Chondrocyte (in vitro differentiated cells): ENCODE results near the gene KIRREL3. TPM values are rescaled to one million over a fixed set of nuclear protein-coding genes. Genes with fewer than 3 reads are reported as not detected.

ENCODE experiments used
- DNase-seq: peaks from one replicate; pipeline ENCODE4 v3.0.0; 2021; ENCODE audit warnings: mixed read lengths, low spot score
- H3K27ac Mint-ChIP-seq: one replicate; pipeline ENCODE4 v1.8.0; 2021; ENCODE audit warnings: mild to moderate bottlenecking, moderate library complexity, mixed read lengths; ENCODE audit not compliant: unreplicated experiment
- H3K27me3 Mint-ChIP-seq: 2 replicates; pipeline ENCODE4 v1.8.0; 2021; ENCODE audit warnings: low read depth, mixed read lengths
- H3K36me3 Mint-ChIP-seq: 2 replicates; pipeline ENCODE4 v1.8.0; 2021; ENCODE audit warnings: low read depth, mixed read lengths
- H3K4me1 Mint-ChIP-seq: 2 replicates; pipeline ENCODE4 v1.8.0; 2021; ENCODE audit warnings: low read depth, mild to moderate bottlenecking, mixed read lengths
- H3K4me3 Mint-ChIP-seq: one replicate; pipeline ENCODE4 v1.8.0; 2021; ENCODE audit warnings: mild to moderate bottlenecking, moderate library complexity, mixed read lengths; ENCODE audit not compliant: unreplicated experiment
- H3K9me3 Mint-ChIP-seq: 2 replicates; pipeline ENCODE4 v1.8.0; 2021; ENCODE audit warnings: low read depth, mixed read lengths
- total RNA-seq: library from RNA; stranded (reverse); gene quantifications from 3 replicates; pipeline ENCODE4 v1.2.1, GENCODE V29; 2021
- TF ChIP-seq, protein P1 (sequence below): fragments of 200-600 bp; sonication (generic); IDR thresholded peaks from 2 replicates; pipeline ENCODE4 v1.5.0; 2021; ENCODE audit warnings: antibody characterized with exemption, mild to moderate bottlenecking, moderate library complexity

Gene KIRREL3
- total RNA-seq, 1 donor from 2014 or later = 1.2 TPM

DNA sequence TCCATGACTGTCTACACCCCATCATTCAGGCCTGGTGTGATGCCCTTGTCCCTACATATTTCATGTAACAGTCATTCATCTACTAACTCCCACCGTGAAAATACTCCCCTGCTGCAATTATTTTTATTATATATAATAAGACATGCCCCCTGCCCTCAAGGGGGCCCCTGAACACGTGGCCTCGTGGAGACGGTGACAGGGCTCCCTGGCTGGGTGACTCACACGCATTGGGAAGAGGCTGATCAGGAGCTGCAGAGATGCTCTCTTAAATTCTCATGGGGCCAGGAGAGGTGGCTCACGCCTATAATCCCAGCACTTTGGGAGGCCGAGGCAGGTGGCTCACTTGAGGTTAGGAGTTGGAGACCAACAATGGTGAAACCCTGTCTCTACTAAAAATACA is 556.5 kb downstream of the KIRREL3 start:
- Mint-ChIP-seq H3K27me3 (no peaks in the 10 kb centered on the region), H3K27ac (no peak overlapping the region), H3K36me3 (no peaks in the 10 kb centered on the region), H3K4me1 (peaks cover 5% of the 10 kb centered on the region), H3K9me3 (no peaks in the 10 kb centered on the region), H3K4me3 (no peak overlapping the region)
- no peak for DNase-seq
- TF ChIP-seq, protein P1, sequence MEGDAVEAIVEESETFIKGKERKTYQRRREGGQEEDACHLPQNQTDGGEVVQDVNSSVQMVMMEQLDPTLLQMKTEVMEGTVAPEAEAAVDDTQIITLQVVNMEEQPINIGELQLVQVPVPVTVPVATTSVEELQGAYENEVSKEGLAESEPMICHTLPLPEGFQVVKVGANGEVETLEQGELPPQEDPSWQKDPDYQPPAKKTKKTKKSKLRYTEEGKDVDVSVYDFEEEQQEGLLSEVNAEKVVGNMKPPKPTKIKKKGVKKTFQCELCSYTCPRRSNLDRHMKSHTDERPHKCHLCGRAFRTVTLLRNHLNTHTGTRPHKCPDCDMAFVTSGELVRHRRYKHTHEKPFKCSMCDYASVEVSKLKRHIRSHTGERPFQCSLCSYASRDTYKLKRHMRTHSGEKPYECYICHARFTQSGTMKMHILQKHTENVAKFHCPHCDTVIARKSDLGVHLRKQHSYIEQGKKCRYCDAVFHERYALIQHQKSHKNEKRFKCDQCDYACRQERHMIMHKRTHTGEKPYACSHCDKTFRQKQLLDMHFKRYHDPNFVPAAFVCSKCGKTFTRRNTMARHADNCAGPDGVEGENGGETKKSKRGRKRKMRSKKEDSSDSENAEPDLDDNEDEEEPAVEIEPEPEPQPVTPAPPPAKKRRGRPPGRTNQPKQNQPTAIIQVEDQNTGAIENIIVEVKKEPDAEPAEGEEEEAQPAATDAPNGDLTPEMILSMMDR = no peak

DNA sequence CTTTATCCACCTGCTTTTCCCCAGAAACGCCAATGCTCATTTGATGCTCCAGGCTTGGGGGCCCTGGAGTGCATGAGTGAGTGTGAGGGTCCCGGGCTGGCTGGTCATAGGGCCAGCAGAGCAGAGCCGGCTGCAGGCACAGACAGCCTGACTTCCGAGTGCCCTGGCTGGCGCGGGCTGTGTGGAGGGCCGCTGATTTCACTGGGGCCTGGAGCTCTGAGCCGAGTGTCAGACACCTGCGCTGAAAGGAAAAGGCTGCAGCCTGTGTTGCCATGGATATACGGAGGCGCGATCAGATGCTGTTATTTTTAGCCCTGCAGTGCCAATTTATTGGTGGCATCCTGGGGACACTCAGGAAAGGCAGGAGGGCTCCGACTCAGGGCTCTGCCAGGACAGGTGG is 557.5 kb downstream of the KIRREL3 start:
- Mint-ChIP-seq H3K36me3 (no peaks in the 10 kb centered on the region), H3K9me3 (no peaks in the 10 kb centered on the region), H3K4me3 (no peak overlapping the region), H3K27me3 (no peaks in the 10 kb centered on the region), H3K27ac (no peak overlapping the region), H3K4me1 (peaks cover 11% of the 10 kb centered on the region)
- no peak for DNase-seq
- TF ChIP-seq, protein P1 = no peak

DNA sequence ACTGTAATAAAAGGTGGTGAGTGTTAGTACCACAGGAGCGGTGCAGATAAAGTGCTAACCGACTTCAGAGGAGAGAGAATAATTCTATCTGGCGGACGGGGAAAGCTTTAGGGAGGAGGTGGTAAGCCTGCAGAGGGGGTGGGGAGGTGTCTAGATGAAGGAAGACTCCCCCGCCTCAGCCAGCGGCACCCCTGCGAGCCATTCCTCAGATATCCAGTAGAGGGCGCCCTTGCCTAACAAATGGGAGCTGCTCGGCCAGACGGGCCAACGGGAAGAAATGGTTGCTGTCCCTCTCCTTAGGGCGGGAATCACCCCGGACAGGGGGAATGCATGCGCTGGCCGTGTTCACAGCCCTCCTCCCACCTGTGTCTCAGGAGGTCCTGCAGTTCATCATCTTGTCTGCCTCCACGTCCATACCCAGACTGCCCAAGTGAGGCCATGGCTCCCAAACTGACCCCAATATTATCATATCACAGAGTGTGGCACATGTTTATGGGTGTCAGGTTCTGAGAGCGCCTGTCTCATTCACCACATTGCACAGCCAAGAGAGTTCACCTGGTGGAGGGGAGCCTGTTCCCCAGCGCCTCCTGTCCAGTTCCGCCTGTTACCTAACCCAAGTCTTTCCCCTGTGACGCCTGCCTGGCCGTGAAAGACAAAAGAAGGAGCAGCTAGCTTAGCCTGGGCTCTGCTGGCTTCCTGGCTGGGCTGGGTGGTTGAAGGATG is 559.6 kb downstream of the KIRREL3 start:
- Mint-ChIP-seq H3K27ac (no peak overlapping the region), H3K27me3 (no peaks in the 10 kb centered on the region), H3K4me1 (peaks cover 11% of the 10 kb centered on the region), H3K9me3 (no peaks in the 10 kb centered on the region), H3K36me3 (no peaks in the 10 kb centered on the region), H3K4me3 (no peak overlapping the region)
- no peak for DNase-seq
- TF ChIP-seq, protein P1 = peak; percentile 97

DNA sequence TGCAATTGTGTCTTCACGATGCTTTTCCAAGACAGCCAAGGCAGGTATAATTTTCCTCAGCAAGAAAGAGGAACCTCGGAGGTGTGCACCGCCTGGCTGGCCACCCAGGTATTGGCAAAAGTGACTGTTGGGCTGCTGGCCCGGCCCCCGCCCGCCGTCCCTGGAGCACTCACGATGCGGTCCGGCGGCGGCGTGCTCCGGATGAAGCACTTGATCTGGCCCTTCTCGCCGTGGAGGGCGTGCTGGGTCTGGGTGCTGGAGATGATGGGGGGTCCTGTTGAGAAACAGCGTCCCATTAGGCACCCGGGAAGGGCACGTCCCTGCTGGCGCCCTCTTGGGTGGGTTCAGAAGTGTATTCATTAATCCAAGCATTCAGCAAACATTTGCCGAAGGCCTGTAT is 560.3 kb downstream of the KIRREL3 start:
- H3K27ac Mint-ChIP-seq = no peak overlapping the region

DNA sequence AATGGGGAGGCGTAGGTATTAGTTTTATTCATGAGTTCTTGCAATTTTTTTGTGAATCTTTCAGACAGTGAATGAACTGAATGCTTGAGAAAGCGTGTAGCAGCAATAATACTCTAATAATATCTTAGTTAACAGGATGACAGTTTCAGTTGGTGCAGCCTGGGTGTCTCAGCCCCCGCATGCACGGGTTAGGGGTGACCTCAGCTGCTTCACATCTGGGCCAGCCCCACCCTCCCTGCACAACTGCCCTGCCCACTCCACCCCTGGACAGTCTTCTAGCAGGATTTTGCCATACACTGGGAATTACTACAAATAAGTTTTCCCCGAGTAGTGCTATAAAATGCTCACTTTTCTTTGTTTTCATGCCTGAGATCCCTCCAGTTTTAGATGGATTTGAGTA is 561.9 kb downstream of the KIRREL3 start:
- Mint-ChIP-seq H3K4me1 (peaks cover 17% of the 10 kb centered on the region), H3K9me3 (no peaks in the 10 kb centered on the region), H3K36me3 (no peaks in the 10 kb centered on the region), H3K4me3 (no peak overlapping the region), H3K27ac (no peak overlapping the region), H3K27me3 (no peaks in the 10 kb centered on the region)
- TF ChIP-seq, protein P1 = no peak
- DNase-seq = no peak

More for the DNA sequence above, 560.3 kb downstream of the KIRREL3 start:
- peaks cover 11% of the 10 kb centered on the region for H3K4me1 Mint-ChIP-seq
- H3K4me3 Mint-ChIP-seq = no peak overlapping the region
- DNase-seq = no peak
- H3K9me3 Mint-ChIP-seq = no peaks in the 10 kb centered on the region
- H3K36me3 Mint-ChIP-seq = no peaks in the 10 kb centered on the region
- TF ChIP-seq, protein P1 = no peak
- no peaks in the 10 kb centered on the region for H3K27me3 Mint-ChIP-seq
